ENCODE results near the gene UBE2G1. TPM values are rescaled to one million over a fixed set of nuclear protein-coding genes. Genes with fewer than 3 reads are reported as not detected.

Gene UBE2G1
- total RNA-seq, 1 donor from 2014 or later: 80.0 TPM

- no peak for DNase-seq (ENCODE audit: low spot score)
- Mint-ChIP-seq H3K4me3 (ENCODE audit: unreplicated experiment) (no peak overlapping the region), H3K27me3 (ENCODE audit: low read depth) (no peaks in the 10 kb centered on the region), H3K27ac (ENCODE audit: unreplicated experiment) (no peak overlapping the region), H3K4me1 (ENCODE audit: low read depth) (no peaks in the 10 kb centered on the region), H3K36me3 (ENCODE audit: low read depth) (peaks cover 2% of the 10 kb centered on the region), H3K9me3 (ENCODE audit: low read depth) (no peaks in the 10 kb centered on the region)
- no peak for TF ChIP-seq CTCF (IDR thresholded peaks at IDR 0.05)
Observed at GRCh38 chr17:4276514-4276913, 90.0 kb downstream of the UBE2G1 start.

- Mint-ChIP-seq H3K9me3 (ENCODE audit: low read depth) (no peaks in the 10 kb centered on the region), H3K4me3 (ENCODE audit: unreplicated experiment) (no peak overlapping the region)
Observed at GRCh38 chr17:4272972-4273368, 93.5 kb downstream of the UBE2G1 start.

GRCh38 chr17:4272213-4272971 lies 94.1 kb downstream of the UBE2G1 start:
- no peak overlapping the region for H3K27ac Mint-ChIP-seq (ENCODE audit: unreplicated experiment)
- H3K36me3 Mint-ChIP-seq (ENCODE audit: low read depth): peaks cover 4% of the 10 kb centered on the region

More at GRCh38 chr17:4272972-4273368, 93.5 kb downstream of the UBE2G1 start:
- TF ChIP-seq CTCF (IDR thresholded peaks at IDR 0.05): no peak
- Mint-ChIP-seq H3K4me1 (ENCODE audit: low read depth) (no peaks in the 10 kb centered on the region), H3K27ac (ENCODE audit: unreplicated experiment) (no peak overlapping the region), H3K27me3 (ENCODE audit: low read depth) (no peaks in the 10 kb centered on the region), H3K36me3 (ENCODE audit: low read depth) (peaks cover 4% of the 10 kb centered on the region)
- no peak for DNase-seq (ENCODE audit: low spot score)

GRCh38 chr17:4270736-4271135 lies 95.7 kb downstream of the UBE2G1 start:
- Mint-ChIP-seq H3K4me3 (ENCODE audit: unreplicated experiment) (no peak overlapping the region), H3K9me3 (ENCODE audit: low read depth) (no peaks in the 10 kb centered on the region), H3K4me1 (ENCODE audit: low read depth) (no peaks in the 10 kb centered on the region), H3K27me3 (ENCODE audit: low read depth) (no peaks in the 10 kb centered on the region), H3K27ac (ENCODE audit: unreplicated experiment) (no peak overlapping the region), H3K36me3 (ENCODE audit: low read depth) (peaks cover 6% of the 10 kb centered on the region)
- TF ChIP-seq CTCF (IDR thresholded peaks at IDR 0.05): no peak
- no peak for DNase-seq (ENCODE audit: low spot score)

More at GRCh38 chr17:4272213-4272971, 94.1 kb downstream of the UBE2G1 start:
- H3K4me1 Mint-ChIP-seq (ENCODE audit: low read depth): no peaks in the 10 kb centered on the region
- H3K9me3 Mint-ChIP-seq (ENCODE audit: low read depth): no peaks in the 10 kb centered on the region
- no peak overlapping the region for H3K4me3 Mint-ChIP-seq (ENCODE audit: unreplicated experiment)
- no peaks in the 10 kb centered on the region for H3K27me3 Mint-ChIP-seq (ENCODE audit: low read depth)
- no peak for DNase-seq (ENCODE audit: low spot score)
- TF ChIP-seq CTCF (IDR thresholded peaks at IDR 0.05): no peak

GRCh38 chr17:4269915-4270314 lies 96.6 kb downstream of the UBE2G1 start:
- DNase-seq (ENCODE audit: low spot score): no peak
- peaks cover 6% of the 10 kb centered on the region for H3K36me3 Mint-ChIP-seq (ENCODE audit: low read depth)
- H3K27ac Mint-ChIP-seq (ENCODE audit: unreplicated experiment): no peak overlapping the region
- no peaks in the 10 kb centered on the region for H3K27me3 Mint-ChIP-seq (ENCODE audit: low read depth)
- H3K4me1 Mint-ChIP-seq (ENCODE audit: low read depth): peaks cover 7% of the 10 kb centered on the region
- TF ChIP-seq CTCF (IDR thresholded peaks at IDR 0.05): no peak
- H3K4me3 Mint-ChIP-seq (ENCODE audit: unreplicated experiment): no peak overlapping the region
- no peaks in the 10 kb centered on the region for H3K9me3 Mint-ChIP-seq (ENCODE audit: low read depth)

Measured in chondrocyte (in vitro differentiated cells).